Measurements from ENCODE around the gene ACTL6B. TPM values are rescaled to one million over a fixed set of nuclear protein-coding genes. Genes with fewer than 3 reads are reported as not detected.
A peak's percentile ranks its signal among the peaks of the same experiment; 100 is the strongest.

Gene ACTL6B
- total and polyA plus RNA-seq, 2 of the 13 experiments (the other 11 are each of a cell fraction or from before 2014, with no cell fraction given): not detected

DNA sequence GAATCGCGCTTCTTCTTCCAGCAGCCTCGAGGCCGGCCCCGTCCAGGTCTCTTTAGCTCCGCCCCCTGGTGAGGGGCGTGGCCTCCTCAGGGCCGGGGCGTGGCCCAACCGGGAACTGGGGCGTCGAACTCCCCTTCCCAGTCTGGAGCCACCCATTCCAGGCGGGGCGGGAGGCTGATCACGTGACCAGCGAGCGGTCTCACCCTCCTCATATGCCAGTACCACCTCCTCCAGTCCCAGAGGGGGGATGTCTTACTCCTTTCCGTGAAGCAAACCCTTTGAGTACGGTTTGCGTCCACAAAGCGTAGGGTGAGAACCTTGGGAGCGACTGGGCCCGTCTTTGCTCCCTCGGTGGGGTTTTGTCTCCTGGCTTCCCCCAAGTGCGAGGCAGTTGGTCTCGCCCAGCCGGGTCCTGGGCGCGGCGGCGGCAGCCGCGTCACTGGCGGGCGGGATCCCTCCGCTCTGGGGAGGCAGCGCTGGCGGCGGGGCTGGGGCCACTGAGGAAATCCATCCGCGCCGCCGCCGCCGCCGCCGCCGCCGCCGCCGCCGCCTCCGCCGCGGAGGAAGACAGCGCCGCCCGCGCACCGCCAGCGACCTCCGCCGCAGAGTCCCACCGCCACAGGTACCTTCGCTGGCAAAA lies 17.2 kb upstream of the ACTL6B start, which contains the start of gene GNB2 (continued):
- TF ChIP-seq FOXP4 (CRISPR knock-in tag; IDR thresholded peaks at IDR 0.05): peak; percentile 44; the same call in 1 of the 2 replicates
- TF ChIP-seq CREM (IDR thresholded peaks at IDR 0.05): peak; percentile 45
- TF ChIP-seq CREM (CRISPR knock-in tag; IDR thresholded peaks at IDR 0.05): peak; percentile 31; the same call in 1 of the 2 replicates
- no peak for TF ChIP-seq PBX2 (CRISPR knock-in tag; IDR thresholded peaks at IDR 0.05)
- TF ChIP-seq, protein P1, sequence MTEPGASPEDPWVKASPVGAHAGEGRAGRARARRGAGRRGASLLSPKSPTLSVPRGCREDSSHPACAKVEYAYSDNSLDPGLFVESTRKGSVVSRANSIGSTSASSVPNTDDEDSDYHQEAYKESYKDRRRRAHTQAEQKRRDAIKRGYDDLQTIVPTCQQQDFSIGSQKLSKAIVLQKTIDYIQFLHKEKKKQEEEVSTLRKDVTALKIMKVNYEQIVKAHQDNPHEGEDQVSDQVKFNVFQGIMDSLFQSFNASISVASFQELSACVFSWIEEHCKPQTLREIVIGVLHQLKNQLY (CRISPR knock-in tag; IDR thresholded peaks at IDR 0.05): peak; percentile 96
- peak; percentile 78 for TF ChIP-seq GABPB1 (CRISPR knock-in tag; IDR thresholded peaks at IDR 0.05)
- no peak for TF ChIP-seq ZNF20 (CRISPR knock-in tag; IDR thresholded peaks at IDR 0.05)
- TF ChIP-seq ZNF7 (CRISPR knock-in tag; IDR thresholded peaks at IDR 0.05): peak; percentile 30; the same call in 1 of the 2 replicates
- TF ChIP-seq THAP8 (CRISPR knock-in tag; IDR thresholded peaks at IDR 0.05; ENCODE audit: borderline replicate concordance): peak; percentile 39; the same call in 1 of the 2 replicates
- TF ChIP-seq FOXK2 (IDR thresholded peaks at IDR 0.05): peak; percentile 99
- TF ChIP-seq, protein P2, sequence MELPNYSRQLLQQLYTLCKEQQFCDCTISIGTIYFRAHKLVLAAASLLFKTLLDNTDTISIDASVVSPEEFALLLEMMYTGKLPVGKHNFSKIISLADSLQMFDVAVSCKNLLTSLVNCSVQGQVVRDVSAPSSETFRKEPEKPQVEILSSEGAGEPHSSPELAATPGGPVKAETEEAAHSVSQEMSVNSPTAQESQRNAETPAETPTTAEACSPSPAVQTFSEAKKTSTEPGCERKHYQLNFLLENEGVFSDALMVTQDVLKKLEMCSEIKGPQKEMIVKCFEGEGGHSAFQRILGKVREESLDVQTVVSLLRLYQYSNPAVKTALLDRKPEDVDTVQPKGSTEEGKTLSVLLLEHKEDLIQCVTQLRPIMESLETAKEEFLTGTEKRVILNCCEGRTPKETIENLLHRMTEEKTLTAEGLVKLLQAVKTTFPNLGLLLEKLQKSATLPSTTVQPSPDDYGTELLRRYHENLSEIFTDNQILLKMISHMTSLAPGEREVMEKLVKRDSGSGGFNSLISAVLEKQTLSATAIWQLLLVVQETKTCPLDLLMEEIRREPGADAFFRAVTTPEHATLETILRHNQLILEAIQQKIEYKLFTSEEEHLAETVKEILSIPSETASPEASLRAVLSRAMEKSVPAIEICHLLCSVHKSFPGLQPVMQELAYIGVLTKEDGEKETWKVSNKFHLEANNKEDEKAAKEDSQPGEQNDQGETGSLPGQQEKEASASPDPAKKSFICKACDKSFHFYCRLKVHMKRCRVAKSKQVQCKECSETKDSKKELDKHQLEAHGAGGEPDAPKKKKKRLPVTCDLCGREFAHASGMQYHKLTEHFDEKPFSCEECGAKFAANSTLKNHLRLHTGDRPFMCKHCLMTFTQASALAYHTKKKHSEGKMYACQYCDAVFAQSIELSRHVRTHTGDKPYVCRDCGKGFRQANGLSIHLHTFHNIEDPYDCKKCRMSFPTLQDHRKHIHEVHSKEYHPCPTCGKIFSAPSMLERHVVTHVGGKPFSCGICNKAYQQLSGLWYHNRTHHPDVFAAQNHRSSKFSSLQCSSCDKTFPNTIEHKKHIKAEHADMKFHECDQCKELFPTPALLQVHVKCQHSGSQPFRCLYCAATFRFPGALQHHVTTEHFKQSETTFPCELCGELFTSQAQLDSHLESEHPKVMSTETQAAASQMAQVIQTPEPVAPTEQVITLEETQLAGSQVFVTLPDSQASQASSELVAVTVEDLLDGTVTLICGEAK (IDR thresholded peaks at IDR 0.05): no peak
- TF ChIP-seq, protein P2 (CRISPR knock-in tag; IDR thresholded peaks at IDR 0.05): peak; percentile 35; the same call in 1 of the 2 replicates
- no peak for TF ChIP-seq ZNF354B (CRISPR knock-in tag; IDR thresholded peaks at IDR 0.05)
- TF ChIP-seq PAWR (CRISPR knock-in tag; IDR thresholded peaks at IDR 0.05; ENCODE audit: borderline replicate concordance): no peak
- TF ChIP-seq ATF2 (CRISPR knock-in tag; IDR thresholded peaks at IDR 0.05): peak; percentile 81; the same call in 1 of the 2 replicates
